Trophoblast cell (in vitro differentiated cells and primary cell): ENCODE results near the gene ZNF668. TPM values are rescaled to one million over a fixed set of nuclear protein-coding genes. Genes with fewer than 3 reads are reported as not detected.

ENCODE experiments used
- DNase-seq, 2 donors: peaks; one replicate each; pipeline ENCODE4 v3.0.0-alpha.2; 2016
- H2AFZ ChIP-seq: 2 replicates; pipeline ENCODE4 v1.6.1; 2013; ENCODE audit warnings: low read length, moderate library complexity, mild to moderate bottlenecking; ENCODE audit not compliant: insufficient read depth, poor library complexity
- H2AK5ac ChIP-seq: 2 replicates; pipeline ENCODE4 v1.6.1; 2013; ENCODE audit warnings: mild to moderate bottlenecking, low read length
- H2BK120ac ChIP-seq: 2 replicates; pipeline ENCODE4 v1.6.1; 2013; ENCODE audit warnings: low read length, mild to moderate bottlenecking, moderate library complexity; ENCODE audit not compliant: insufficient read depth, poor library complexity
- H2BK12ac ChIP-seq: 2 replicates; pipeline ENCODE4 v1.6.1; 2013; ENCODE audit warnings: mild to moderate bottlenecking, low read length, moderate library complexity
- H2BK5ac ChIP-seq: 2 replicates; pipeline ENCODE4 v1.6.1; 2013; ENCODE audit warnings: low read length, low read depth, moderate library complexity, mild to moderate bottlenecking; ENCODE audit not compliant: poor library complexity
- H3K14ac ChIP-seq: 2 replicates; pipeline ENCODE4 v1.6.1; 2013; ENCODE audit warnings: mild to moderate bottlenecking, low read length
- H3K18ac ChIP-seq: 2 replicates; pipeline ENCODE4 v1.6.1; 2013; ENCODE audit warnings: mild to moderate bottlenecking, low read length
- H3K23ac ChIP-seq: 2 replicates; pipeline ENCODE4 v1.6.1; 2013; ENCODE audit warnings: low read length
- H3K27ac ChIP-seq: 2 replicates; pipeline ENCODE4 v1.5.1; 2013; ENCODE audit warnings: low read depth, mild to moderate bottlenecking, inconsistent platforms, low read length, moderate library complexity
- H3K27me3 ChIP-seq: 2 replicates; pipeline ENCODE4 v1.6.1; 2013; ENCODE audit warnings: inconsistent platforms, mild to moderate bottlenecking, low read length, moderate library complexity; ENCODE audit not compliant: insufficient read depth
- H3K36me3 ChIP-seq, 2 experiments: 1 replicate in 1 of 2; 2 replicates in 1 of 2; pipeline ENCODE4 v1.6.1; 2013; ENCODE audit warnings: low read length in 2 of 2, mild to moderate bottlenecking in 2 of 2, moderate library complexity in 1 of 2; ENCODE audit not compliant: insufficient read depth in 2 of 2, control insufficient read depth in 1 of 2
- H3K4ac ChIP-seq: 2 replicates; pipeline ENCODE4 v1.6.1; 2013; ENCODE audit warnings: low read depth, mild to moderate bottlenecking, low read length, moderate library complexity
- H3K4me1 ChIP-seq, 2 experiments: 1 replicate in 1 of 2; 2 replicates in 1 of 2; pipeline ENCODE4 v1.6.1; 2013; ENCODE audit warnings: low read length in 2 of 2, mild to moderate bottlenecking in 2 of 2, moderate library complexity in 1 of 2; ENCODE audit not compliant: insufficient read depth in 2 of 2, control insufficient read depth in 1 of 2
- H3K4me2 ChIP-seq: 2 replicates; pipeline ENCODE4 v1.6.1; 2013; ENCODE audit warnings: inconsistent platforms, mild to moderate bottlenecking, low read length, moderate library complexity
- H3K4me3 ChIP-seq: 2 replicates; pipeline ENCODE4 v1.5.1; 2013; ENCODE audit warnings: mild to moderate bottlenecking, low read depth, low read length, inconsistent platforms
- H3K79me1 ChIP-seq: one replicate; pipeline ENCODE4 v1.6.1; 2013; ENCODE audit warnings: low read length
- H3K79me2 ChIP-seq: 2 replicates; pipeline ENCODE4 v1.6.1; 2013; ENCODE audit warnings: low read length, mild to moderate bottlenecking; ENCODE audit not compliant: control insufficient read depth, insufficient read depth, poor library complexity
- H3K9ac ChIP-seq: 2 replicates; pipeline ENCODE4 v1.6.1; 2013; ENCODE audit warnings: mild to moderate bottlenecking, low read length
- H3K9me3 ChIP-seq: 2 replicates; pipeline ENCODE4 v1.6.1; 2013; ENCODE audit warnings: low read depth, mild to moderate bottlenecking, control low read depth, inconsistent platforms, low read length; ENCODE audit not compliant: insufficient read depth
- H4K12ac ChIP-seq: 2 replicates; pipeline ENCODE4 v1.6.1; 2013; ENCODE audit warnings: low read depth, mild to moderate bottlenecking, low read length, moderate library complexity
- H4K8ac ChIP-seq: 2 replicates; pipeline ENCODE4 v1.6.1; 2013; ENCODE audit warnings: low read depth, mild to moderate bottlenecking, low read length, moderate library complexity
- H4K91ac ChIP-seq: one replicate; pipeline ENCODE4 v1.6.1; 2013; ENCODE audit warnings: low read depth, mild to moderate bottlenecking, low read length, moderate library complexity
- WGBS: extraction: QIAGEN DNeasy Blood & Tissue Kit; methylation state at CpG from one replicate; pipeline ENCODE4 v1.1.7; 2013; ENCODE audit warnings: missing lambda C conversion rate; ENCODE audit not compliant: insufficient read length, insufficient coverage; ENCODE audit errors: extremely low coverage; 5-methylcytosine and 5-hydroxymethylcytosine counted together
- polyA plus RNA-seq: library from polyadenylated mRNA; stranded (reverse); fragments of 200-250 nt; gene quantifications from 2 replicates; pipeline ENCODE4 v1.2.3, GENCODE V29; 2013

The ZNF668 gene
- polyA plus RNA-seq, result 21.2 and 21.4 TPM in 2 replicates

DNA sequence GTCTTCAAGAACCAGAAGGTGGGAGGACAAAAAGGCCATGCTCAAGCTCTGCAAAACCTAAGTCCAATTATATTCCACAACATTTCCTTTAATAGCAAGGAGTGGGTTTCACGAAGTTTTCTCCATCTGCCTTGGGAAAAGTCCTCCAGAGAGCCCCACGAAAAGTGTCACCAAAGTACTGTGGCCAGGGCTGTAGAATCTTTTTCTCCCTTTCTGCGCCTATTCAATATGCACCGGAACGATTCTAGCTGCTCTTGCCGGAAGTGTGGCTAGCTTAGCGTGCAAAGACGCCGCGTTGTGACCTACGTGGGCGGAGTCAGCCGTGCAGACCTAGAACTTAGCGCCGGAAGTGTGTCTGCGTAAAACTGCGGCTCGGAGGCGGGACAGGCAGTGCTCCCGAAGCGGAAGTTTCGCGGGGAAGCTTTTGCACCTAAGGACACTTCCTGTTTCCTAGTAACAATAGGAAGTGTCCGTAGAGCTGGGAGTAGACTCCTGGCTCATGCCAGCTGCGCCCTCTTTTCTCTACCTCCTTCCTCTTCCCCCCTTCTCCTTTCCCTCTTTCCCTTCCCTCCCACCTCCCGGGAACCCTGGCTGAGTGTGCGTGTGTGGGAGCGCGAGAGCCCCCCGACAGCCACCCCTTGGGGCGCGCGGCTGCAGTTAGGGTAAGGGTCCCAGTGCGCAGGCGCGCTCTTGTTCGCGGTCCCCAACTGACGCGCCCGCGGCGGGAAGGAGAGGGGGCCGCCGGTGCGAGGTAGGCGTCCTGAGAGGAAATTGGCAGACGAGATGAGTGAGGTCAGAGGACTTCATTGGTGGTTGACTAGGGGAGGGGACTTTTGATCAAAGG lies at the start of gene ZNF668, which contains the start of gene ZNF646:
ZNF668 (minus strand) TSS at position 271 of the 844 bp plus-strand sequence. CDS start 9,781 bp downstream, outside the sequence.
ZNF646 (plus strand) TSS at position 453 of the 844 bp plus-strand sequence. CDS start 1,903 bp downstream, outside the sequence.
- H3K79me2 ChIP-seq, result peaks cover 23% of the 10 kb centered on the region
- H3K18ac ChIP-seq, result peak within 1 kb of the TSS; percentile 90
- H4K91ac ChIP-seq, result peak within 1 kb of the TSS; percentile 91
- H3K27me3 ChIP-seq, result no peaks in the 10 kb centered on the region
- peak within 1 kb of the TSS; percentile 96 for H2BK120ac ChIP-seq
- H3K4me1 ChIP-seq, result peaks cover 7% of the 10 kb centered on the region in 2 experiments
- H3K14ac ChIP-seq, result peak within 1 kb of the TSS; percentile 97
- H3K4ac ChIP-seq, result peak within 1 kb of the TSS; percentile 91
- H3K9ac ChIP-seq, result peak within 1 kb of the TSS; percentile 99
- H3K23ac ChIP-seq, result no peak within 1 kb of the TSS
- peak within 1 kb of the TSS; percentile 99 for H2BK5ac ChIP-seq
- peak within 1 kb of the TSS; percentile 98 for H3K27ac ChIP-seq
- peaks cover 32 to 33% of the 10 kb centered on the region in 2 experiments for H3K36me3 ChIP-seq
- peak within 1 kb of the TSS; percentile 98 for H4K8ac ChIP-seq
- H2BK12ac ChIP-seq, result no peak within 1 kb of the TSS
- peak within 1 kb of the TSS; percentile 81 for H2AK5ac ChIP-seq
- peaks cover 18% of the 10 kb centered on the region for H3K79me1 ChIP-seq
- H3K4me3 ChIP-seq, result peak within 1 kb of the TSS; percentile 97
- DNase-seq, result peak; percentile 99 to 100
- H3K4me2 ChIP-seq, result peak within 1 kb of the TSS; percentile 98
- no CpG with 5 or more reads among the region's 48 CpGs for WGBS
- H4K12ac ChIP-seq, result peak within 1 kb of the TSS; percentile 91
- no peaks in the 10 kb centered on the region for H3K9me3 ChIP-seq
- peak within 1 kb of the TSS; percentile 98 for H2AFZ ChIP-seq

DNA sequence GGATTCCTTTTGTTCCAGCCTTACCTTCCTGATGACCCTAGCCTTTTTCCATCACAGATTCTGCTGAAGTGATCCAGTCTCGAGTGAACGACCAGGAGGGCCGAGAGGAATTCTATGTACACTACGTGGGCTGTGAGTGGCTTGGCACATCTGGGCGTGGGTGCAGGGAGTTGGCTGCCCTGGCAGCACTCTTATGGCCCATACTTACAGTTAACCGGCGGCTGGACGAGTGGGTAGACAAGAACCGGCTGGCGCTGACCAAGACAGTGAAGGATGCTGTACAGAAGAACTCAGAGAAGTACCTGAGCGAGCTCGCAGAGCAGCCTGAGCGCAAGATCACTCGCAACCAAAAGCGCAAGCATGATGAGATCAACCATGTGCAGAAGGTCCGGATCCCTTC lies 46.1 kb upstream of the ZNF668 start:
- Histone ChIP-seq H3K4me1 (peaks cover 6 to 7% of the 10 kb centered on the region in 2 experiments), H3K4ac (no peak overlapping the region), H4K91ac (no peak overlapping the region), H2BK12ac (no peak overlapping the region), H3K14ac (no peak overlapping the region), H2BK5ac (no peak overlapping the region), H3K4me3 (no peak overlapping the region), H3K27me3 (no peaks in the 10 kb centered on the region), H3K23ac (no peak overlapping the region), H4K12ac (no peak overlapping the region), H3K9me3 (no peaks in the 10 kb centered on the region), H3K79me1 (peaks cover 7% of the 10 kb centered on the region), H3K36me3 (peaks cover 16 to 21% of the 10 kb centered on the region in 2 experiments), H2BK120ac (no peak overlapping the region), H3K79me2 (peaks cover 2% of the 10 kb centered on the region), H2AK5ac (no peak overlapping the region), H4K8ac (no peak overlapping the region), H3K4me2 (no peak overlapping the region), H3K18ac (no peak overlapping the region), H2AFZ (no peak overlapping the region), H3K9ac (no peak overlapping the region), H3K27ac (no peak overlapping the region)
- no peak for DNase-seq
- WGBS, result no CpG with 5 or more reads among the region's 16 CpGs

DNA sequence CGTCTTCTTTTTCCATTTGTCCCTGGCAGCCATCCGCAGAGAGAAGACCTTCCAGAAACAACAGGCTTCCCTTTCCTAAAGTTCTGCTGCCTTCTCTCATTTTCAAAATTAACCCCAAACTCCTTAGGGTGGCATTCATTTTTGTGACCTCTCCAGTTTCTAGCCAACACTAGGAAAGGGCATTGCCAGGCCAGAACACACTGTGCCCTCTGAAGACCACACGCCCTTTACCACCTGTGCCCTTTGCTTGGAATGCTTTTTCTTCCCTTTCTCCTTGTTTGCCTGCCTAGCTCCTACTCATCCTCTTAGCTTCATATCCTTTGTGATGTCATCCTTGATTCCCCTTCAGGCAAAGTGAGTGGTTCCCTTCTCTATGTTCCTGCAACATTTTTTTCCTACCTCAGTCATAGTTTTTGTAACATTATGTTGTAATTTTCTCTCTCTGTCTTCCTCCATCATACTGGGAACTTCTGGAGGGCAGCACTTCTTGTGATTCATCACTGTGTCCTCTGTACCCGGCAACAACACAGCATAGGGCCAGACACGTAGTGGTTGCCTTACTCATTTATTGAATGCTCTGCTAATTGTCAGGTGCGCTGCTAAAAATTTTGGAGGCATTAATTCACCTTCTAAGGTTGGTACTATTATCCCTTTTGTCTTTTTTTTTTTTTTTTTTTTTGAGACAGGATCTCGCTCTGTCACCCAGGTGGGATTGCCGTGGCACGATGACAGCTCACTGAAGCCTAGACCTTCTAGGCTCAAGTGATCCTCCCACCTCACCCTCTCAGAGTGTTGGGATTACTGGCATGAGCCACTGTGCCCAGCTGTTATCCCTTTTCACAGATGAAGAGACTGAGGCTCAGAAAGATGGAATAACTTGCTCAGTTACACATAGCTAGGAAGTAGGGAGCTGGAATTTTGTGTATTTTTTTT lies 44.4 kb upstream of the ZNF668 start:
- H3K27ac ChIP-seq, result peak overlapping the region; percentile 45
- H2BK5ac ChIP-seq, result peak overlapping the region; percentile 71
- H3K18ac ChIP-seq, result no peak overlapping the region
- H3K36me3 ChIP-seq, result peaks cover 16 to 21% of the 10 kb centered on the region in 2 experiments
- H2BK12ac ChIP-seq, result peak overlapping the region; percentile 23
- H3K27me3 ChIP-seq, result no peaks in the 10 kb centered on the region
- H4K91ac ChIP-seq, result peak overlapping the region; percentile 58
- H4K12ac ChIP-seq, result peak overlapping the region; percentile 83
- H2AFZ ChIP-seq, result peak overlapping the region; percentile 56
- H3K4me3 ChIP-seq, result peak overlapping the region; percentile 69
- peak overlapping the region; percentile 50 for H3K14ac ChIP-seq
- no peak overlapping the region for H2AK5ac ChIP-seq
- peak overlapping the region; percentile 75 for H2BK120ac ChIP-seq
- DNase-seq, result peak; percentile 87 to 97
- no peaks in the 10 kb centered on the region for H3K9me3 ChIP-seq
- H3K4ac ChIP-seq, result peak overlapping the region; percentile 65
- H3K79me1 ChIP-seq, result peaks cover 7% of the 10 kb centered on the region
- H3K23ac ChIP-seq, result peak overlapping the region; percentile 8
- peak overlapping the region; percentile 92 for H4K8ac ChIP-seq
- peak overlapping the region; percentile 73 for H3K9ac ChIP-seq
- H3K79me2 ChIP-seq, result peaks cover 2% of the 10 kb centered on the region
- peaks cover 6 to 7% of the 10 kb centered on the region in 2 experiments for H3K4me1 ChIP-seq
- peak overlapping the region; percentile 78 for H3K4me2 ChIP-seq
- WGBS, result no CpG with 5 or more reads among the region's 9 CpGs
